Liver (tissue), 9 donors: ENCODE results near the gene FSIP1. TPM values are rescaled to one million over a fixed set of nuclear protein-coding genes. Genes with fewer than 3 reads are reported as not detected.

Source experiments
- DNase-seq: peaks from one replicate; pipeline ENCODE4 v3.0.0-alpha.2; 2017; ENCODE audit warnings: low spot score
- H3K27ac ChIP-seq, 2 donors: one replicate each; pipeline ENCODE4 v1.7.0; 2013; ENCODE audit warnings: inconsistent platforms in 2 of 2, low read length in 2 of 2, control low read depth in 1 of 2, low read depth in 1 of 2, mild to moderate bottlenecking in 1 of 2
- H3K27me3 ChIP-seq, 4 donors: one replicate each; pipeline versions ENCODE4 v1.6.1 to v1.7.0; 2013; ENCODE audit warnings: low read length in 3 of 4, inconsistent platforms in 1 of 4, mild to moderate bottlenecking in 1 of 4, moderate library complexity in 1 of 4; ENCODE audit not compliant: control insufficient read depth in 4 of 4, insufficient read depth in 4 of 4
- H3K36me3 ChIP-seq, 4 donors: one replicate each; pipeline versions ENCODE4 v1.6.1 to v1.7.0; 2013; ENCODE audit warnings: low read length in 3 of 4, mild to moderate bottlenecking in 3 of 4, low read depth in 1 of 4, moderate library complexity in 1 of 4; ENCODE audit not compliant: control insufficient read depth in 4 of 4, insufficient read depth in 3 of 4
- H3K4me1 ChIP-seq, 4 donors: one replicate each; pipeline versions ENCODE4 v1.6.1 to v1.7.0; 2013; ENCODE audit warnings: low read length in 3 of 4, mild to moderate bottlenecking in 3 of 4, moderate library complexity in 1 of 4; ENCODE audit not compliant: control insufficient read depth in 4 of 4, insufficient read depth in 4 of 4
- H3K4me3 ChIP-seq, 3 donors: one replicate each; pipeline versions ENCODE4 v1.6.1 to v1.7.0; 2013; ENCODE audit warnings: low read length in 3 of 3, control low read depth in 1 of 3, low read depth in 1 of 3, mild to moderate bottlenecking in 1 of 3
- H3K9ac ChIP-seq, 2 donors: one replicate each; pipeline ENCODE4 v1.7.0; 2013; ENCODE audit warnings: low read length in 2 of 2, mild to moderate bottlenecking in 2 of 2, moderate library complexity in 2 of 2, control low read depth in 1 of 2, low read depth in 1 of 2
- H3K9me3 ChIP-seq, 4 donors: one replicate each; pipeline versions ENCODE4 v1.6.1 to v1.7.0; 2013; ENCODE audit warnings: low read length in 3 of 4; ENCODE audit not compliant: control insufficient read depth in 4 of 4
- ATF3 ChIP-seq: IDR thresholded peaks from 2 replicates; pipeline ENCODE4 v1.6.1; 2016; ENCODE audit warnings: antibody characterized with exemption
- CTCF ChIP-seq: fragments of 150-350 bp; IDR thresholded peaks from 2 replicates; pipeline ENCODE4 v1.5.1; 2017; ENCODE audit warnings: improper control_type of control experiment, low read depth, low read length; ENCODE audit not compliant: missing input control
- EGR1 ChIP-seq, 2 donors: IDR thresholded peaks; 2 replicates each; pipeline ENCODE4 v1.6.1; 2016 to 2018; ENCODE audit warnings: antibody characterized with exemption in 2 of 2, low read depth in 2 of 2
- GABPA ChIP-seq, 2 donors: IDR thresholded peaks in 1 of 2; conservative IDR thresholded peaks in 1 of 2; 2 replicates each; pipeline ENCODE4 v1.6.1; 2016; ENCODE audit warnings: antibody characterized with exemption in 2 of 2, mild to moderate bottlenecking in 1 of 2, moderate library complexity in 1 of 2
- HNF4A ChIP-seq, 2 donors: conservative IDR thresholded peaks; 2 replicates each; pipeline ENCODE4 v1.6.1; 2016; ENCODE audit warnings: antibody characterized with exemption in 2 of 2, mild to moderate bottlenecking in 2 of 2
- HNF4G ChIP-seq: IDR thresholded peaks from 2 replicates; pipeline ENCODE4 v1.6.1; 2016; ENCODE audit warnings: antibody characterized with exemption
- JUND ChIP-seq, 2 donors: IDR thresholded peaks; 2 replicates each; pipeline ENCODE4 v1.6.1; 2016; ENCODE audit warnings: antibody characterized with exemption in 2 of 2
- MAX ChIP-seq: IDR thresholded peaks from 2 replicates; pipeline ENCODE4 v1.6.1; 2016; ENCODE audit warnings: antibody characterized with exemption
- NR2F2 ChIP-seq: IDR thresholded peaks from 2 replicates; pipeline ENCODE4 v1.6.1; 2016; ENCODE audit warnings: antibody characterized with exemption
- RAD21 ChIP-seq, 2 donors: IDR thresholded peaks; 2 replicates each; pipeline ENCODE4 v1.6.1; 2016; ENCODE audit warnings: antibody characterized with exemption in 2 of 2, mild to moderate bottlenecking in 2 of 2
- REST ChIP-seq: IDR thresholded peaks from 2 replicates; pipeline ENCODE4 v1.6.1; 2016; ENCODE audit warnings: antibody characterized with exemption, mild to moderate bottlenecking
- RXRA ChIP-seq, 2 donors: IDR thresholded peaks; 2 replicates each; pipeline ENCODE4 v1.6.1; 2017 to 2018; ENCODE audit warnings: antibody characterized with exemption in 2 of 2, mild to moderate bottlenecking in 1 of 2
- TAF1 ChIP-seq: conservative IDR thresholded peaks from 2 replicates; pipeline ENCODE4 v1.6.1; 2016; ENCODE audit warnings: antibody characterized with exemption, mild to moderate bottlenecking
- YY1 ChIP-seq: IDR thresholded peaks from 2 replicates; pipeline ENCODE4 v1.6.1; 2016; ENCODE audit warnings: antibody characterized with exemption, mild to moderate bottlenecking
- ZBTB33 ChIP-seq: IDR thresholded peaks from 2 replicates; pipeline ENCODE4 v1.6.1; 2016; ENCODE audit warnings: antibody characterized with exemption
- WGBS: extraction: QIAGEN DNeasy Blood & Tissue Kit; methylation state at CpG from one replicate; pipeline ENCODE4 v1.1.7; 2013; 5-methylcytosine and 5-hydroxymethylcytosine counted together
- polyA plus RNA-seq, 2 donors: library from polyadenylated mRNA; stranded (reverse) in 1 of 2; unstranded in 1 of 2; fragments of 200-250 nt in 1 of 2; fragments of >200 nt in 1 of 2; fragmentation: Nextera tagmentation in 1 of 2; extraction: Ambion mirVana in 1 of 2; gene quantifications; one replicate each; pipeline versions ENCODE4 v1.2.1 to v1.2.3, GENCODE V29; 2013 to 2015
- total RNA-seq, 2 donors: library from RNA; depleted of rRNA; stranded (reverse); fragments of >200 nt; gene quantifications; one replicate each; pipeline ENCODE4 v1.2.3, GENCODE V29; 2014
- donor health status: healthy.
- donor health status: healthy.
- donor health status: healthy.
- donor health status: healthy.
- donor health status: healthy.

FSIP1 gene
- total and polyA plus RNA-seq, 4 donors = 0.05 to 0.29 (median 0.13) TPM

GRCh38 chr15:39591141-39591895 is 191.3 kb downstream of the FSIP1 start:
- Histone ChIP-seq H3K9ac (no peak overlapping the region), H3K27me3 (no peaks in the 10 kb centered on the region), H3K4me1 (peaks cover 2 to 25% (median 16%) of the 10 kb centered on the region in 4 donors), H3K36me3 (peaks cover 0 to 83% (median 29%) of the 10 kb centered on the region in 4 donors), H3K27ac (no peak overlapping the region), H3K9me3 (no peaks in the 10 kb centered on the region), H3K4me3 (no peak overlapping the region)
- no peak for TF ChIP-seq CTCF
- no peak for TF ChIP-seq YY1
- no peak for TF ChIP-seq MAX
- no peak for TF ChIP-seq HNF4G
- no peak for TF ChIP-seq REST
- no peak for TF ChIP-seq ATF3
- TF ChIP-seq ZBTB33 = no peak
- TF ChIP-seq EGR1 (IDR thresholded peaks at IDR 0.05; ENCODE audit: low read depth in 2 of 2) = no peak
- WGBS = 84% methylated on average over 11 of the region's 11 CpGs
- DNase-seq = no peak

GRCh38 chr15:39589815-39590644 is 192.6 kb downstream of the FSIP1 start:
- WGBS = 93% methylated on average over 13 of the region's 13 CpGs
- Histone ChIP-seq H3K27ac (no peak overlapping the region), H3K36me3 (peaks cover 0 to 82% (median 31%) of the 10 kb centered on the region in 4 donors), H3K27me3 (no peaks in the 10 kb centered on the region), H3K4me3 (no peak overlapping the region), H3K4me1 (peaks cover 2 to 35% (median 22%) of the 10 kb centered on the region in 4 donors), H3K9ac (no peak overlapping the region), H3K9me3 (no peaks in the 10 kb centered on the region)
- no peak for DNase-seq
- no peak for TF ChIP-seq RXRA (IDR thresholded peaks at IDR 0.05)
- TF ChIP-seq EGR1 (IDR thresholded peaks at IDR 0.05; ENCODE audit: low read depth in 2 of 2) = no peak
- TF ChIP-seq RAD21 (IDR thresholded peaks at IDR 0.05) = no peak
- no peak for TF ChIP-seq CTCF
- no peak for TF ChIP-seq HNF4A (conservative IDR thresholded peaks at IDR 0.05)
- no peak for TF ChIP-seq NR2F2
- no peak for TF ChIP-seq GABPA (IDR thresholded peaks at IDR 0.05 in 1 of 2, conservative IDR thresholded peaks at IDR 0.05 in 1 of 2)
- TF ChIP-seq YY1 = no peak
- no peak for TF ChIP-seq HNF4G
- TF ChIP-seq ZBTB33 = no peak
- TF ChIP-seq TAF1 = no peak
- no peak for TF ChIP-seq JUND (IDR thresholded peaks at IDR 0.05)
